ENCODE measurements around the gene SLC41A1.
A peak's percentile ranks its signal among the peaks of the same experiment; 100 is the strongest.

Gene SLC41A1

GRCh38 chr1:205811660-205812059 lies 1.3 kb downstream of the SLC41A1 start:
- whole genome bisulfite sequencing = 60% methylated on average over 3 of the region's 5 CpGs
- Histone ChIP-seq H3K14ac (ENCODE audit: low read length in 2 of 2) (no peak overlapping the region), H4K91ac (ENCODE audit: low read length) (no peak overlapping the region), H3K9me3 (ENCODE audit: control insufficient read depth, low read length) (no peaks in the 10 kb centered on the region), H3K23ac (ENCODE audit: low read length in 2 of 2) (no peak overlapping the region), H2AFZ (ENCODE audit: low read depth, low read length) (no peak overlapping the region), H3K36me3 (ENCODE audit: control insufficient read depth in 1 of 2, insufficient read depth in 2 of 2, low read depth in 1 of 2, low read length in 2 of 2) (peaks cover 17% of the 10 kb centered on the region in 2 experiments), H2BK5ac (ENCODE audit: low read depth, low read length, poor library complexity, severe bottlenecking) (no peak overlapping the region), H3K4me1 (ENCODE audit: control insufficient read depth, insufficient read depth, low read depth, low read length) (peaks cover 16% of the 10 kb centered on the region), H3K4ac (ENCODE audit: low read depth in 1 of 2, low read length in 2 of 2) (no peak overlapping the region), H3K18ac (ENCODE audit: low read depth in 1 of 2, low read length in 2 of 2) (no peak overlapping the region), H2BK120ac (ENCODE audit: low read depth, low read length) (no peak overlapping the region), H3K27ac (ENCODE audit: low read length, poor library complexity, severe bottlenecking) (no peak overlapping the region), H4K8ac (ENCODE audit: low read length) (peak overlapping the region; percentile 25), H3K27me3 (ENCODE audit: control insufficient read depth in 1 of 2, insufficient read depth in 1 of 2, low read length in 2 of 2) (no peaks in the 10 kb centered on the region), H2BK15ac (ENCODE audit: low read depth, poor library complexity, severe bottlenecking) (no peak overlapping the region), H3K79me1 (replicated peaks; ENCODE audit: low read length, poor library complexity, severe bottlenecking) (peaks cover 35% of the 10 kb centered on the region), H2BK12ac (ENCODE audit: low read length in 2 of 2) (no peak overlapping the region), H3K4me2 (ENCODE audit: low read length, poor library complexity, severe bottlenecking) (peak overlapping the region; percentile 78), H3K9ac (ENCODE audit: low read length) (peak overlapping the region; percentile 86), H3K4me3 (ENCODE audit: insufficient read depth in 1 of 2, low read depth in 1 of 2, low read length in 2 of 2) (peak overlapping the region in 1 of 2 experiments; percentile 81), H2AK5ac (ENCODE audit: low read length, severe bottlenecking) (no peak overlapping the region)
- DNase-seq = peak; percentile 17

GRCh38 chr1:205810448-205811157 lies 2.4 kb downstream of the SLC41A1 start:
- no peak overlapping the region for H4K8ac ChIP-seq (ENCODE audit: low read length)
- no peak overlapping the region for H4K91ac ChIP-seq (ENCODE audit: low read length)
- 96% methylated on average over 8 of the region's 12 CpGs for WGBS
- no peak overlapping the region for H2BK5ac ChIP-seq (ENCODE audit: low read depth, low read length, poor library complexity, severe bottlenecking)
- no peak overlapping the region for H3K23ac ChIP-seq (ENCODE audit: low read length in 2 of 2)
- H3K79me1 ChIP-seq (replicated peaks; ENCODE audit: low read length, poor library complexity, severe bottlenecking) = peaks cover 33% of the 10 kb centered on the region
- H3K9ac ChIP-seq (ENCODE audit: low read length) = peak overlapping the region; percentile 86
- H2BK120ac ChIP-seq (ENCODE audit: low read depth, low read length) = no peak overlapping the region
- no peak overlapping the region for H2BK12ac ChIP-seq (ENCODE audit: low read length in 2 of 2)
- H3K4me2 ChIP-seq (ENCODE audit: low read length, poor library complexity, severe bottlenecking) = no peak overlapping the region
- no peak overlapping the region for H2BK15ac ChIP-seq (ENCODE audit: low read depth, poor library complexity, severe bottlenecking)
- no peak overlapping the region for H3K14ac ChIP-seq (ENCODE audit: low read length in 2 of 2)
- DNase-seq = peak; percentile 26
- H2AFZ ChIP-seq (ENCODE audit: low read depth, low read length) = no peak overlapping the region
- H3K4me1 ChIP-seq (ENCODE audit: control insufficient read depth, insufficient read depth, low read depth, low read length) = peaks cover 16% of the 10 kb centered on the region
- no peaks in the 10 kb centered on the region for H3K27me3 ChIP-seq (ENCODE audit: control insufficient read depth in 1 of 2, insufficient read depth in 1 of 2, low read length in 2 of 2)
- no peak overlapping the region for H3K4me3 ChIP-seq (ENCODE audit: insufficient read depth in 1 of 2, low read depth in 1 of 2, low read length in 2 of 2)
- H3K9me3 ChIP-seq (ENCODE audit: control insufficient read depth, low read length) = no peaks in the 10 kb centered on the region
- peaks cover 17 to 18% of the 10 kb centered on the region in 2 experiments for H3K36me3 ChIP-seq (ENCODE audit: control insufficient read depth in 1 of 2, insufficient read depth in 2 of 2, low read depth in 1 of 2, low read length in 2 of 2)
- H3K27ac ChIP-seq (ENCODE audit: low read length, poor library complexity, severe bottlenecking) = no peak overlapping the region
- H3K18ac ChIP-seq (ENCODE audit: low read depth in 1 of 2, low read length in 2 of 2) = no peak overlapping the region
- no peak overlapping the region for H2AK5ac ChIP-seq (ENCODE audit: low read length, severe bottlenecking)
- no peak overlapping the region for H3K4ac ChIP-seq (ENCODE audit: low read depth in 1 of 2, low read length in 2 of 2)

GRCh38 chr1:205809942-205810345 lies 3.1 kb downstream of the SLC41A1 start:
- Histone ChIP-seq H3K36me3 (ENCODE audit: control insufficient read depth in 1 of 2, insufficient read depth in 2 of 2, low read depth in 1 of 2, low read length in 2 of 2) (peaks cover 17 to 23% of the 10 kb centered on the region in 2 experiments), H3K23ac (ENCODE audit: low read length in 2 of 2) (no peak overlapping the region), H2BK15ac (ENCODE audit: low read depth, poor library complexity, severe bottlenecking) (no peak overlapping the region), H3K18ac (ENCODE audit: low read depth in 1 of 2, low read length in 2 of 2) (no peak overlapping the region), H3K4me2 (ENCODE audit: low read length, poor library complexity, severe bottlenecking) (no peak overlapping the region), H3K27me3 (ENCODE audit: control insufficient read depth in 1 of 2, insufficient read depth in 1 of 2, low read length in 2 of 2) (no peaks in the 10 kb centered on the region), H2BK12ac (ENCODE audit: low read length in 2 of 2) (no peak overlapping the region), H4K8ac (ENCODE audit: low read length) (no peak overlapping the region), H3K79me1 (replicated peaks; ENCODE audit: low read length, poor library complexity, severe bottlenecking) (peaks cover 37% of the 10 kb centered on the region), H3K9ac (ENCODE audit: low read length) (no peak overlapping the region), H3K4me1 (ENCODE audit: control insufficient read depth, insufficient read depth, low read depth, low read length) (peaks cover 16% of the 10 kb centered on the region), H3K9me3 (ENCODE audit: control insufficient read depth, low read length) (no peaks in the 10 kb centered on the region), H2BK5ac (ENCODE audit: low read depth, low read length, poor library complexity, severe bottlenecking) (no peak overlapping the region), H2AK5ac (ENCODE audit: low read length, severe bottlenecking) (no peak overlapping the region), H3K4ac (ENCODE audit: low read depth in 1 of 2, low read length in 2 of 2) (no peak overlapping the region), H2BK120ac (ENCODE audit: low read depth, low read length) (no peak overlapping the region), H3K27ac (ENCODE audit: low read length, poor library complexity, severe bottlenecking) (no peak overlapping the region), H4K91ac (ENCODE audit: low read length) (no peak overlapping the region), H3K14ac (ENCODE audit: low read length in 2 of 2) (no peak overlapping the region), H3K4me3 (ENCODE audit: insufficient read depth in 1 of 2, low read depth in 1 of 2, low read length in 2 of 2) (no peak overlapping the region), H2AFZ (ENCODE audit: low read depth, low read length) (no peak overlapping the region)
- no peak for DNase-seq
- WGBS = 91% methylated on average over 14 of the region's 14 CpGs

- no peak overlapping the region for H4K91ac ChIP-seq (ENCODE audit: low read length)
Measured at GRCh38 chr1:205809469-205809868, 3.5 kb downstream of the SLC41A1 start.

More at GRCh38 chr1:205809469-205809868, 3.5 kb downstream of the SLC41A1 start:
- Histone ChIP-seq H3K27me3 (ENCODE audit: control insufficient read depth in 1 of 2, insufficient read depth in 1 of 2, low read length in 2 of 2) (no peaks in the 10 kb centered on the region), H3K4me1 (ENCODE audit: control insufficient read depth, insufficient read depth, low read depth, low read length) (peaks cover 16% of the 10 kb centered on the region), H3K4me3 (ENCODE audit: insufficient read depth in 1 of 2, low read depth in 1 of 2, low read length in 2 of 2) (no peak overlapping the region), H3K18ac (ENCODE audit: low read depth in 1 of 2, low read length in 2 of 2) (no peak overlapping the region), H3K27ac (ENCODE audit: low read length, poor library complexity, severe bottlenecking) (no peak overlapping the region), H3K79me1 (replicated peaks; ENCODE audit: low read length, poor library complexity, severe bottlenecking) (peaks cover 37% of the 10 kb centered on the region), H3K23ac (ENCODE audit: low read length in 2 of 2) (no peak overlapping the region), H2AK5ac (ENCODE audit: low read length, severe bottlenecking) (no peak overlapping the region), H3K14ac (ENCODE audit: low read length in 2 of 2) (no peak overlapping the region), H3K4ac (ENCODE audit: low read depth in 1 of 2, low read length in 2 of 2) (no peak overlapping the region), H2BK120ac (ENCODE audit: low read depth, low read length) (no peak overlapping the region), H2BK12ac (ENCODE audit: low read length in 2 of 2) (no peak overlapping the region), H2AFZ (ENCODE audit: low read depth, low read length) (no peak overlapping the region), H2BK5ac (ENCODE audit: low read depth, low read length, poor library complexity, severe bottlenecking) (no peak overlapping the region), H2BK15ac (ENCODE audit: low read depth, poor library complexity, severe bottlenecking) (no peak overlapping the region), H3K9ac (ENCODE audit: low read length) (no peak overlapping the region), H3K4me2 (ENCODE audit: low read length, poor library complexity, severe bottlenecking) (no peak overlapping the region), H3K36me3 (ENCODE audit: control insufficient read depth in 1 of 2, insufficient read depth in 2 of 2, low read depth in 1 of 2, low read length in 2 of 2) (peaks cover 17 to 23% of the 10 kb centered on the region in 2 experiments), H3K9me3 (ENCODE audit: control insufficient read depth, low read length) (no peaks in the 10 kb centered on the region), H4K8ac (ENCODE audit: low read length) (no peak overlapping the region)
- 96% methylated on average over 3 of the region's 3 CpGs for WGBS
- no peak for DNase-seq

All from mesenchymal stem cell (in vitro differentiated cells and primary cell).